Measurements from ENCODE around the gene MOSMO. TPM values are rescaled to one million over a fixed set of nuclear protein-coding genes. Genes with fewer than 3 reads are reported as not detected.
A peak's percentile ranks its signal among the peaks of the same experiment; 100 is the strongest.

The MOSMO gene
- total and polyA plus RNA-seq, 12 donors = 11.7 to 49.0 (median 20.5) TPM

DNA sequence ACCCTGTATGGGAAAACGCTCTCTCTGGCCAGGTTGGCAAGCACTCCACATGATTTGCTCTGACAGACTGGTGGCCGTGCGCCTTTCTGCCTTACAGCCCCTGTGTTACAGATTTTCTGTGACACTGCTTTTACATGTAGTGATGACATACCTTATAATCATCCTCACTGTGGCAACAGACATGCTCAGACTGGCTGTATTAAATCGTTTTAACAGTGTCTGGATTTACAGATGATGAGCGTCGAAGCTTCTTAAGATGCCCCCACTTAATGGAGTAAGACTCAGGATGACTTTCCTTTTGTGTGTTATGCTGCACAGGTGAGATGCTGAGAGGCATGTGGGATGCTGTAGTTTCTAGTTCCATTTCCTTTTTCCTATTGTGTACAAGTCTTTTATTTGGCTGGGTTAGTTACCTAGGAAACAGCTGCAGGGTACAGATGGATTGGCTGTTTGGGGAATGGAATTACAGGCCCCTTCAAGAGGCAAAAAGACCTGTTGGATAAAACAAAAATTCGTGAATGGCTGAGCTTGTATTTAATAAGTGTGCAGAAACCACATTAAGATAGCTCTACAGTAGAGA lies 63.5 kb downstream of the MOSMO start:
- 75 to 84% (median 83%) methylated on average over 7 of the region's 7 CpGs for WGBS, 4 donors
- intact Hi-C loops (cut with DNase I) = loop anchor here in 1 of 2 donors (5.0 kb wide), 1 partner anchor 69 kb away; the partner anchor contains the start of gene PDZD9
- H3K4me3 ChIP-seq = no peak overlapping the region

GRCh38 chr16:22073350-22073749 lies 65.4 kb downstream of the MOSMO start:
- no peak overlapping the region for H3K4me3 ChIP-seq
- no peak overlapping the region for H3K27ac ChIP-seq
- intact Hi-C loops (cut with DNase I) = loop anchor here in 1 of 2 donors (5.0 kb wide), 1 partner anchor 71 kb away; the partner anchor contains the start of gene PDZD9
- TF ChIP-seq, protein P1, sequence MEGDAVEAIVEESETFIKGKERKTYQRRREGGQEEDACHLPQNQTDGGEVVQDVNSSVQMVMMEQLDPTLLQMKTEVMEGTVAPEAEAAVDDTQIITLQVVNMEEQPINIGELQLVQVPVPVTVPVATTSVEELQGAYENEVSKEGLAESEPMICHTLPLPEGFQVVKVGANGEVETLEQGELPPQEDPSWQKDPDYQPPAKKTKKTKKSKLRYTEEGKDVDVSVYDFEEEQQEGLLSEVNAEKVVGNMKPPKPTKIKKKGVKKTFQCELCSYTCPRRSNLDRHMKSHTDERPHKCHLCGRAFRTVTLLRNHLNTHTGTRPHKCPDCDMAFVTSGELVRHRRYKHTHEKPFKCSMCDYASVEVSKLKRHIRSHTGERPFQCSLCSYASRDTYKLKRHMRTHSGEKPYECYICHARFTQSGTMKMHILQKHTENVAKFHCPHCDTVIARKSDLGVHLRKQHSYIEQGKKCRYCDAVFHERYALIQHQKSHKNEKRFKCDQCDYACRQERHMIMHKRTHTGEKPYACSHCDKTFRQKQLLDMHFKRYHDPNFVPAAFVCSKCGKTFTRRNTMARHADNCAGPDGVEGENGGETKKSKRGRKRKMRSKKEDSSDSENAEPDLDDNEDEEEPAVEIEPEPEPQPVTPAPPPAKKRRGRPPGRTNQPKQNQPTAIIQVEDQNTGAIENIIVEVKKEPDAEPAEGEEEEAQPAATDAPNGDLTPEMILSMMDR (IDR thresholded peaks at IDR 0.05) = no peak
- no peak for TF ChIP-seq POLR2A (IDR thresholded peaks at IDR 0.05)
- H3K9me3 ChIP-seq (replicated peaks in 1 of 3) = no peaks in the 10 kb centered on the region
- peaks cover 6 to 35% of the 10 kb centered on the region in 2 donors for H3K4me1 ChIP-seq (replicated peaks in 1 of 2)
- 72 to 79% (median 76%) methylated on average over 3 of the region's 3 CpGs for WGBS, 4 donors
- DNase-seq = no peak
- no peaks in the 10 kb centered on the region for H3K27me3 ChIP-seq
- no peaks in the 10 kb centered on the region for H3K36me3 ChIP-seq (replicated peaks in 1 of 2)

More for the DNA sequence above, 63.5 kb downstream of the MOSMO start:
- TF ChIP-seq, protein P1 (IDR thresholded peaks at IDR 0.05) = no peak
- TF ChIP-seq POLR2A (IDR thresholded peaks at IDR 0.05) = no peak
- no peaks in the 10 kb centered on the region for H3K36me3 ChIP-seq (replicated peaks in 1 of 2)
- no peak for DNase-seq
- no peaks in the 10 kb centered on the region for H3K9me3 ChIP-seq (replicated peaks in 1 of 3)
- H3K27me3 ChIP-seq = no peaks in the 10 kb centered on the region
- peaks cover 6 to 35% of the 10 kb centered on the region in 2 donors for H3K4me1 ChIP-seq (replicated peaks in 1 of 2)
- H3K27ac ChIP-seq = peak overlapping the region in 2 of 5 donors; percentile 16 to 50

- DNase-seq = no peak
- no peak overlapping the region for H3K4me3 ChIP-seq
- WGBS, 4 donors = 94 to 96% (median 96%) methylated on average over 11 of the region's 11 CpGs
- H3K9me3 ChIP-seq (replicated peaks in 1 of 3) = no peaks in the 10 kb centered on the region
- no peaks in the 10 kb centered on the region for H3K27me3 ChIP-seq
- TF ChIP-seq, protein P1 (IDR thresholded peaks at IDR 0.05) = no peak
- TF ChIP-seq POLR2A (IDR thresholded peaks at IDR 0.05) = no peak
- H3K4me1 ChIP-seq (replicated peaks in 1 of 2) = peaks cover 6 to 29% of the 10 kb centered on the region in 2 donors
- intact Hi-C loops (cut with DNase I) = no loop called here
- no peak overlapping the region for H3K27ac ChIP-seq
- H3K36me3 ChIP-seq (replicated peaks in 1 of 2) = no peaks in the 10 kb centered on the region
Observed at GRCh38 chr16:22075043-22075757, 67.3 kb downstream of the MOSMO start.

DNA sequence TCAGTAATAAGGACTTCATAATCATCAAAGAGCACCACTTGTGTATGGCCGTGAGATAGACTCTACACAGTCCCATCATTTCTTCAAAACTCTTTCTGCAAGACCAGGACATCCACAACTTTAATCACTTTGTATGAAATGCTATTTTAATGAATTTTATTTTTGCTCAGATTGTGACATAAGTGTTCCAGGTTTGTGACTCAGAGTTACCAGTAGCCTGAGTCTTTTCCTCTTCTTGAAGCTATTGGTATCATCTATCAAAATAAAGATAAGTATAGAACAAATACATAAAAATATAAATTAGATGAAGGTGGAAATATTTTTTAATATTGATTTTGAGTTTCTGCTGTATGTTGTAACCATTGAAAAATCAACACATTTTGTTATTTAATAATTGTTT lies 67.9 kb downstream of the MOSMO start:
- no peaks in the 10 kb centered on the region for H3K9me3 ChIP-seq (replicated peaks in 1 of 3)
- intact Hi-C loops (cut with DNase I) = no loop called here
- TF ChIP-seq POLR2A (IDR thresholded peaks at IDR 0.05) = no peak
- TF ChIP-seq, protein P1 (IDR thresholded peaks at IDR 0.05) = no peak
- DNase-seq = no peak
- H3K4me1 ChIP-seq (replicated peaks in 1 of 2) = peaks cover 6 to 24% of the 10 kb centered on the region in 2 donors
- no peak overlapping the region for H3K27ac ChIP-seq
- H3K4me3 ChIP-seq = no peak overlapping the region
- no peaks in the 10 kb centered on the region for H3K36me3 ChIP-seq (replicated peaks in 1 of 2)
- no peaks in the 10 kb centered on the region for H3K27me3 ChIP-seq
- 90 to 100% (median 97%) methylated on average over 1 of the region's 1 CpG for WGBS, 4 donors

Measured in adrenal gland (tissue), 12 donors.